CD14-positive monocyte (primary cell): ENCODE data around the gene CDK18. TPM values are rescaled to one million over a fixed set of nuclear protein-coding genes. Genes with fewer than 3 reads are reported as not detected.

ENCODE experiments used
- DNase-seq, 3 donors: peaks; one replicate each; pipeline ENCODE4 v3.0.0-alpha.2; 2011 to 2022
- H2AFZ ChIP-seq: 2 replicates; pipeline ENCODE4 v1.6.0; 2012; ENCODE audit warnings: mild to moderate bottlenecking, low read depth, low read length, inconsistent platforms; ENCODE audit not compliant: insufficient read depth, poor library complexity, severe bottlenecking
- H3K27ac ChIP-seq, 2 donors: 1 replicate in 1 of 2; 2 replicates in 1 of 2; pipeline ENCODE4 v1.5.1; 2012 to 2013; ENCODE audit warnings: low read length in 2 of 2, control low read depth in 1 of 2, inconsistent platforms in 1 of 2, low read depth in 1 of 2, mild to moderate bottlenecking in 1 of 2
- H3K27me3 ChIP-seq, 2 donors: one replicate each; pipeline versions ENCODE4 v1.6.0 to v1.6.1; 2011 to 2013; ENCODE audit warnings: low read length in 2 of 2; ENCODE audit not compliant: control insufficient read depth in 2 of 2, insufficient read depth in 2 of 2
- H3K36me3 ChIP-seq, 2 donors: replicated peaks in 1 of 2; 1 replicate in 1 of 2; 2 replicates in 1 of 2; pipeline versions ENCODE4 v1.5.1 to v1.6.1; 2012 to 2013; ENCODE audit warnings: low read length in 2 of 2, control low read depth in 1 of 2, inconsistent platforms in 1 of 2, mild to moderate bottlenecking in 1 of 2; ENCODE audit not compliant: insufficient read depth in 2 of 2, control insufficient read depth in 1 of 2
- H3K4me1 ChIP-seq, 2 donors: 1 replicate in 1 of 2; 2 replicates in 1 of 2; pipeline versions ENCODE4 v1.5.1 to v1.6.1; 2012 to 2013; ENCODE audit warnings: low read length in 2 of 2, control low read depth in 1 of 2, inconsistent platforms in 1 of 2, mild to moderate bottlenecking in 1 of 2, moderate library complexity in 1 of 2; ENCODE audit not compliant: insufficient read depth in 2 of 2, control insufficient read depth in 1 of 2
- H3K4me2 ChIP-seq: replicated peaks from 2 replicates; pipeline ENCODE3; 2012; ENCODE audit warnings: low read length, moderate library complexity, mild to moderate bottlenecking; ENCODE audit not compliant: poor library complexity, severe bottlenecking; ENCODE audit errors: extremely low read depth
- H3K4me3 ChIP-seq, 3 experiments: fragments of 200-600 bp in 1 of 3; sonication (generic) in 1 of 3; replicated peaks in 1 of 3; 1 replicate in 2 of 3; 2 replicates in 1 of 3; pipeline ENCODE4 v1.5.1; 2011 to 2013; ENCODE audit warnings: low read length in 3 of 3, mild to moderate bottlenecking in 3 of 3, control low read depth in 2 of 3, low read depth in 2 of 3, inconsistent platforms in 1 of 3, moderate library complexity in 1 of 3
- H3K79me2 ChIP-seq: 2 replicates; pipeline ENCODE4 v1.6.0; 2012; ENCODE audit warnings: mild to moderate bottlenecking, control low read depth, inconsistent platforms, low read length, moderate library complexity; ENCODE audit not compliant: insufficient read depth
- H3K9ac ChIP-seq: 2 replicates; pipeline ENCODE4 v1.6.0; 2017; ENCODE audit warnings: low read length, mild to moderate bottlenecking; ENCODE audit not compliant: insufficient read depth, poor library complexity, severe bottlenecking
- H3K9me3 ChIP-seq, 2 donors: replicated peaks in 1 of 2; 1 replicate in 1 of 2; 2 replicates in 1 of 2; pipeline versions ENCODE4 v1.5.1 to v1.6.1; 2012 to 2013; ENCODE audit warnings: low read length in 2 of 2, control low read depth in 1 of 2; ENCODE audit not compliant: control insufficient read depth in 1 of 2, insufficient read depth in 1 of 2
- H4K20me1 ChIP-seq: 2 replicates; pipeline ENCODE4 v1.6.0; 2012; ENCODE audit warnings: mild to moderate bottlenecking, low read length, control low read depth, moderate library complexity; ENCODE audit not compliant: insufficient read depth
- H3K27ac Mint-ChIP-seq, 7 donors: one replicate each; pipeline ENCODE4 v1.8.0; 2020; ENCODE audit warnings: mild to moderate bottlenecking in 7 of 7, mixed read lengths in 7 of 7, moderate library complexity in 6 of 7, inconsistent platforms in 2 of 7
- H3K27me3 Mint-ChIP-seq, 3 donors: one replicate each; pipeline ENCODE4 v1.8.0; 2021 to 2022; ENCODE audit warnings: low read depth in 3 of 3, mild to moderate bottlenecking in 3 of 3, mixed read lengths in 3 of 3, moderate library complexity in 3 of 3, inconsistent platforms in 1 of 3
- H3K36me3 Mint-ChIP-seq, 2 donors: one replicate each; pipeline ENCODE4 v1.8.0; 2020; ENCODE audit warnings: mixed read lengths in 2 of 2, inconsistent platforms in 1 of 2, mild to moderate bottlenecking in 1 of 2
- H3K4me1 Mint-ChIP-seq: one replicate; pipeline ENCODE4 v1.8.0; 2020; ENCODE audit warnings: mild to moderate bottlenecking, mixed read lengths
- H3K4me3 Mint-ChIP-seq, 2 donors: one replicate each; pipeline ENCODE4 v1.8.0; 2020; ENCODE audit warnings: mild to moderate bottlenecking in 2 of 2, mixed read lengths in 2 of 2, moderate library complexity in 1 of 2
- H3K9me3 Mint-ChIP-seq, 7 donors: one replicate each; pipeline ENCODE4 v1.8.0; 2020 to 2022; ENCODE audit warnings: mixed read lengths in 7 of 7, mild to moderate bottlenecking in 6 of 7, moderate library complexity in 6 of 7, inconsistent platforms in 2 of 7
- CTCF ChIP-seq: fragments of 200-600 bp; IDR thresholded peaks from one replicate; pipeline ENCODE4 v1.8.0; 2022; ENCODE audit warnings: antibody characterized with exemption, mild to moderate bottlenecking
- WGBS: methylation state at CpG from one replicate; pipeline ENCODE4 v1.1.5; 2013; ENCODE audit warnings: missing lambda C conversion rate; ENCODE audit not compliant: insufficient coverage; 5-methylcytosine and 5-hydroxymethylcytosine counted together
- intact Hi-C, 2 donors: fragments of 100-400 bp; cut with micrococcal nuclease; formaldehyde crosslinking; loops; one replicate each; pipeline versions ENCODE4 v1.15.0 to v1.15.1; 2023
- polyA plus RNA-seq, 3 donors: library from polyadenylated mRNA; depleted of rRNA in 1 of 3; unstranded in 2 of 3; stranded (reverse) in 1 of 3; fragments of 300-500 nt in 2 of 3; fragments of >200 nt in 1 of 3; fragmentation: Illumina TruSeq in 2 of 3; gene quantifications; 1 replicate in 2 of 3; 2 replicates in 1 of 3; pipeline ENCODE4 v1.2.3, GENCODE V29; 2012 to 2021

Gene CDK18
- polyA plus RNA-seq, 3 donors, result 0.48 to 4.4 (median 0.66) TPM

DNA sequence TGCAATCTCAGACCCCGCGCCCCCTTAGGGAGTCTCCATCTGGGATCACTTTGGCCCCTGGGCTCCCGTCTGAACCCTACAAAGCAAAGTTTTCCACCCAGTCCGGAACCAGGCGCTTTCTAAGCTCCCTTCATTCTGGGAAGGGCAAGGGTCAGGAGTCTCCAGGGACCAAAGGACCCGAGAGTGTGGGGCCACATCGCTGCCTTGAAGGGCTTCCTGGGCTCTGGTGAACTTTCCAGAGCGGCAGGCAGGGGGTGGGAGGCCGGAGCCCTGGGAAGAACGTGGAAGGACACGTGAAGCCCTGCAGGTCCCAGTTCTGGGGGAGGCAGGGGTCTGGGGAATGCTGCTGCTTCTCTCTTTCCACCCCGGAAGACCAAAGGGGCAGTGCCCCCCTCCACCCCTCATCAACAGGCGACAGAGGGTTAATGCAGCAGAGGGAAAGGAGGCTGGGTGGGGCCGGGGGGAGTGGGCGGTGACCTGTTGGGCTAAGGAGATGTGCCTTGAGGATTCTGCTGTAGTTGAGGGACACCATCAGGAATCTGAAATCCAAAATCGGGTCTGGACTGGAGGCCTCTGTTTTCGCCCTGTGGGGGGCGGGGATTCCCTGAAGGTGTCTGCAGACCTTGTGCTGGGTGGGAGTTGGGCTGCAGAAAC is 734 bp downstream of the CDK18 start:
- H3K27me3 ChIP-seq, result no peaks in the 10 kb centered on the region
- H3K9me3 ChIP-seq, result no peaks in the 10 kb centered on the region
- peaks cover 12 to 20% of the 10 kb centered on the region in 2 donors for H3K4me1 ChIP-seq
- no peaks in the 10 kb centered on the region for H4K20me1 ChIP-seq
- DNase-seq, result no peak
- Mint-ChIP-seq H3K4me3 (peak overlapping the region; percentile 79 to 86), H3K27me3 (peaks cover 5 to 7% (median 6%) of the 10 kb centered on the region in 3 donors), H3K9me3 (no peaks in the 10 kb centered on the region), H3K4me1 (peaks cover 22% of the 10 kb centered on the region), H3K27ac (peak overlapping the region in 1 of 7 donors; percentile 86), H3K36me3 (no peaks in the 10 kb centered on the region)
- 18% methylated on average over 8 of the region's 18 CpGs for WGBS
- no peaks in the 10 kb centered on the region for H3K36me3 ChIP-seq
- peak overlapping the region; percentile 86 for H3K4me2 ChIP-seq
- no peaks in the 10 kb centered on the region for H3K79me2 ChIP-seq
- no peak for TF ChIP-seq CTCF
- H3K9ac ChIP-seq, result peak overlapping the region; percentile 67
- intact Hi-C loops, result no loop called here
- no peak overlapping the region for H3K27ac ChIP-seq
- peak overlapping the region; percentile 39 to 79 (median 75) for H3K4me3 ChIP-seq
- peak overlapping the region; percentile 92 for H2AFZ ChIP-seq

GRCh38 chr1:205505791-205506190 is 1.3 kb downstream of the CDK18 start:
- peak overlapping the region; percentile 86 for H3K4me2 ChIP-seq
- intact Hi-C loops, result no loop called here
- no peaks in the 10 kb centered on the region for H4K20me1 ChIP-seq
- whole genome bisulfite sequencing, result 66% methylated on average over 12 of the region's 15 CpGs
- H3K9ac ChIP-seq, result no peak overlapping the region
- Mint-ChIP-seq H3K27me3 (peaks cover 5 to 7% (median 6%) of the 10 kb centered on the region in 3 donors), H3K4me3 (peak overlapping the region; percentile 79 to 86), H3K27ac (no peak overlapping the region), H3K4me1 (peaks cover 22% of the 10 kb centered on the region), H3K9me3 (no peaks in the 10 kb centered on the region), H3K36me3 (no peaks in the 10 kb centered on the region)
- TF ChIP-seq CTCF, result no peak
- H3K4me1 ChIP-seq, result peaks cover 12 to 20% of the 10 kb centered on the region in 2 donors
- H3K27ac ChIP-seq, result no peak overlapping the region
- no peaks in the 10 kb centered on the region for H3K79me2 ChIP-seq
- peak overlapping the region in 1 of 3 experiments; percentile 79 for H3K4me3 ChIP-seq
- peak overlapping the region; percentile 92 for H2AFZ ChIP-seq
- H3K9me3 ChIP-seq, result no peaks in the 10 kb centered on the region
- H3K27me3 ChIP-seq, result no peaks in the 10 kb centered on the region
- H3K36me3 ChIP-seq, result no peaks in the 10 kb centered on the region
- peak in 1 of 3 donors; percentile 28 for DNase-seq
